Kidney capillary endothelial cell (primary cell): ENCODE measurements around the gene SCARF1.

Experiments used
- DNase-seq: peaks from one replicate; pipeline ENCODE4 v3.0.0-alpha.2; 2018; ENCODE audit warnings: low spot score

The SCARF1 gene

DNA sequence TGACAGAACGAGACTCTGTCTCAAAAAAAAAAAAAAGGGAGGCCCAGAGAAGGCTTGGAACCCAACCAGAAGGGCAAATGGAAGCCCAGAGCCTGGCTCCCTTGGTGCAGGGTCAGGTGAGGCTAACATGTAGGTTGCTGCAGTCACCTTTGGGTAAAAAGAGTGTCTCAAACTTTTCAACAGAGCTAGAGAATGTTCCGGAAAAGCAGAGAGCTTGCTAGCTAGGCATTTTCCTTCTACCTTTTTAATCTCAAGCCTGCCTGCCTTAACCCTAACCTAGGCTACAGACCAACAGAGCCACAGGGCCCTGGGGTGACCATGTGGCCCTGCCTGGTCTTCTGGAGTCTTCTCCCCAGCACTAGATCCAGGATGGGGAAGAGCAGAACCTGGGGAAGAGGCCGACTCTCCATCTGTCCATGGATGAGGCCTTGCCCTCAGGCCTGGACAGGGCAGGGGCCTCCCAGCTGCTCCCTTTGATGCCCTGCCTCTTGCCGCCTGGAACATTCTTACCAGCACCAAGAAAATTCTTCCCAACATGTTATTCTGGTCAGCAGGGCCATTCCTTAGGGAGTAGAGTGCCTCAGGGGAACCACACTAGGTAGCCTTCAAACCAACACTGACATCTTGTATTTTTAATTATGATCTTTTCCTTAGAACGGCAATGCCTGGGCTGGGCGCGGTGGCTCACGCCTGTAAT, 47.0 kb downstream of the SCARF1 start:
- DNase-seq = no peak

DNA sequence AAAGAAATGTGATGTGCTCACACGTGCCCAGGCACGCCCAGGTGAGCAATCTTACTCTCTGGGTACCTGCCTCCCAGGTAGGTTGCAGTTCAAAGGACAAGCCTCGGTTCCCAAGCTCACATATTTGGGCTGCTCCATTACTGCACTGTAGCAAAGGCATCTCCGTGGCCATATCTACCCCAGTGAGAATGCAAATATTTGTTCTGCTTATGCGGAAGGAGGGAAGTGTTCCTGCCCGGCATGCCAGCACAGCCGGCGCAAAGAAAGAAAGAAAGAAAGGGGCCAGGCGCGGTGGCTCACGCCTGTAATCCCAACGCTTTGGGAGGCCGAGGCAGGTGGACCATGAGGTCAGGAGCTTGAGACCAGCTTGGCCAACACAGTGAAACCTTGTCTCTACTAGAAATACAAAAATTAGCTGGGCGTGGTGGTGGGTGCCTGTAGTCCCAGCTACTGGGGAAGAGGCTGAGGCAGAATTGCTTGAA, 47.6 kb downstream of the SCARF1 start:
- DNase-seq = no peak

DNA sequence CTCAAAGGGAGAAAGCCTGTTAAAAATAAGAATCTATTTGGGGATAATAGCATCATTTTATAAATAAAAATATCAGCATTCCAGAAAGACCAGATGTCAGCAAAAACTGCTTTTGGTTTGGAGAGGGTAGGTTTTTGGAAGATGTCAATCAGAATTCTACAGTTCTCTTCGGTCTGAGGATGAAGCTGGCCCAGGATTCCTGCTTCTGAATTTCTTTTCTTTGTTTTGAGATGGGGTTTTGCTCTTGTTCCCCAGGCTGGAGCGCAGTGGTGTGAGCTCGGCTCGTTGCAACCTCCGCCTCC, 52.0 kb downstream of the SCARF1 start:
- DNase-seq = no peak

DNA sequence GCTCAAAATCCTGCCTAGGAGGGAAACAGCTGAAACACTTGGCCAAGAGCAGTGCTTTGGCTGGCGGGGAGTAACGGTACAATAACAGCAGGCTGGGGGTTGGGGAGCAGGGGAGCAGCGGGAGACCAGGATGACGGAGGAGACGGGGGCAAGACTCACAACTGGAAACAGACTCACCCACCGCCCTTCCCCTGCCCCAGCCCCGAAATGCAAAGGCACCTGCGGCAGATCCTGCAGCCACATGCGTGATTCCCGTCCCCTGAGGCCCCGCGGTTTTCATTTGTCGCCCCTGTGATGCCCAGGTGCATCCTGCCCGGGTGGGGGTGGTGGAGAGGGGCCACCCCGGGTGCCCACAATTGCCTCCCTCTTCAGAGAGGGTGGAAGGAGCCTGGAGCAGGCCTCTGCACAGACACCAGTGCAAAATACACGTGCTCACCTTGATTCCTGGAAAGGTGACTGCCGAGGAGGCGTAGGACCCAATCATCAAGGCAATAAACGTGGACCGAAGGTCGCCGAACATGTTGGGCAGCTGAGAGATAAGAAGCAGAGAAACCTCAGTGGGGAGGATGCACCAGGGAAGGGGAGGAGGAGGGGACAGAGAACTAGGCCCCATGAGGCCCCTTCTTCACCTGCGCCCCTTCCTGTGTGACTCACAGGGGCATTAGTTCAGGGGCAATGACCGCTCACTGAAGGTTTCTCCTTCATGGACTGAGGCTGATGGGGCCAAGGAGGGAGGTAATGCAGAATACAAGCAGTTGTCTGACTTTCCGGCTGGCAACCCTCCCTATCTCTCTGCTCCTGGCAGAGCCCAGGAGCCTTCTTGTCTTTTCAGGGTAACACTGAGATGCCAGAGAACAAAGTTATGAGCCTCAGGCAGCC, 52.5 kb downstream of the SCARF1 start:
- no peak for DNase-seq

DNA sequence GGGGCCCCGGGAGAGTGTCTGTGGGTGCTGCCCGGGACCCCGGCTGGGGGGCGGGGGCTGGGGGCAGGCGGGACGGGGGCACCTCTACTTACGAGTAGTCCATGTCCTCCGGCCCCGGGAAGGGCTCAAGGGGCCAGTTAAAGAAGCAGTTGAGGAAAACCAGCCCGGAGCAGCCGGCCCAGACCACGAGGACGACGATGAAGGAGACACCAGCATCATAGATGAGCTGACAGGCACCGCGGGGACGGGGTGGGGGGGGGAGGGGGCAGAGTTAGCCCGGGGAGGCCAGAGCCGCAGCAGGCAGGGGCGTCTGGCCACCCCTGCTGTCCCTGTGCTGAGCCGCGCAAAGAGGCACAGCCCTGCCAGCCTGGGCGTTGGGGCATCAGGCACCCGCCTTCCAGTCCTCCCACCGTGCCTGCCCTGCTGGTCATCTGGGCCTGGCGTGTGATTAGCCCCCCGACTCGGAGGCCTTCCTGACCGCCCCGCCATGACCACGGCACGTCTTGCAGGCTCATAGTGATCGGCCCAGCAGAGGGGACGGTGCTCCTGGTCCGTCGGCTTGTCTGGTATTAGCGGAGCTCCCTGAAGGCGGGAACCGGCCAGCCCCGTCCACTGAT, 54.0 kb downstream of the SCARF1 start:
- no peak for DNase-seq

DNA sequence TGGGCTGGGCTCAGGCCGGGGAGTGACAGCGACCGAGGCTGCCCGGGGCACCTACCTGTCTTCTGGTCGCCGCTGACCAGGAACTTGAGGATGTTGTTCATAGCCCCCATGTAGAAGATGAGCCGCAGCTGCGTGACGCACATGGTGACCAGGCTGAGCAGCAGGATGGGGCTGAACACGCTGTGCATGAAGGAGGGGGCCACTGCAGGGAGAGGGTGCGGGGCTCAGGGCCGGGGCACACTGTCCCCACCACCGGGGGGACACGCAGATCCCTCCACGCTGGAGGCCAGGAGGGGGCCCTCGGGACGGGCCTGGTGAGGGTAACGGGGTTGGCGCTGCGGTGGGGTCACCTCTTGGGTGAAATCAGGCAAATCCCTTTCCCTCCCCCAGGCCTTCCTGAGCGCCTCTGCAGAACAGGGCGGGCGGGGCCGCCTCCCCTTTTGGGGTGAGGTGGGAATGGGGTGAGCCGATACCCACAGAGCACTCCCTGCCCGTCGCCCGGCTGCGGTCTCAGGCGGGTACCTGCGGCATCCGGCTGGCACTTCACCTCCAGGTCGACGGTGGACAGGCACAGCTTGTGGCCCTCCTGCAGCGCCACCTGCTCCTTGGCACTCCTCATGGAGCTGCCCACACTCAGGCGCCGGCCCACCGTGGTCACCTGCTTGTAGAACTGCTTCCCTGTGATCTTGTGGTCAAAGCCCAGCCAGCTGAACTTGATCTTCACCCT, 54.6 kb downstream of the SCARF1 start:
- no peak for DNase-seq

DNA sequence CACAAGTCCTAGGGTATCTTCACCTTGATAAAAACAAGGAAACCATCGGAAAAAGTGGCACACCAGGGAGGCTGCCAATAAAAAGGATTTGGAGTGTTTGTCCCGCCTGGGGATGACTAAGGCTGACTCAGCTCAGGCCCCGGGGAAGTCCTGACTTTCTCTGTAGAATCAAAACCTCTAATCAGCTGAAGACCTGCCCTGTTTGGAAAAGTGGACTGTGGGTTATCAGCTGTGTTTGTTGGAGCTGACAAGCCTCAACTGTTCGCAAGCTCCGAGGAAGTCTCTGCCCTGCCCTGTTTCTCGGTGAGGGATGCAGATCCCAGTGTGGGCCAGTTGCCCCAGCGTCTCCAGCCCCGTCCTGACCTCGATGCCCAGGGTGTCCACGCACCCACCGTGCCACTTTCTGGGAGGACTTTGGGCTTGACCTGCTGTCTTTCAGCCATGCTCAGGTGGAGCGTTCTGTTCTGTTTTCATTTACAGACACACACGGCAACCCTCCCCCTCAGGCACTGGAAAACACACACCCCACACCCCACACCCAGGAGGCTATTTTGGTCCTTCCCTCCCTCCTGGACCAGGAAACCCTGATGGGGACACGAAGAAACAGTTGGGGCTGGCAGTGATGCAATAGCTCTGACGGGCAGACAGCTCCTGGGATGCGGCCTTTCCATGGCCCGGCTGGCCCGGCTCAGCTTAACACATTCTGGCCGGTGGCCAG, 55.3 kb downstream of the SCARF1 start:
- peak; percentile 77 for DNase-seq

DNA sequence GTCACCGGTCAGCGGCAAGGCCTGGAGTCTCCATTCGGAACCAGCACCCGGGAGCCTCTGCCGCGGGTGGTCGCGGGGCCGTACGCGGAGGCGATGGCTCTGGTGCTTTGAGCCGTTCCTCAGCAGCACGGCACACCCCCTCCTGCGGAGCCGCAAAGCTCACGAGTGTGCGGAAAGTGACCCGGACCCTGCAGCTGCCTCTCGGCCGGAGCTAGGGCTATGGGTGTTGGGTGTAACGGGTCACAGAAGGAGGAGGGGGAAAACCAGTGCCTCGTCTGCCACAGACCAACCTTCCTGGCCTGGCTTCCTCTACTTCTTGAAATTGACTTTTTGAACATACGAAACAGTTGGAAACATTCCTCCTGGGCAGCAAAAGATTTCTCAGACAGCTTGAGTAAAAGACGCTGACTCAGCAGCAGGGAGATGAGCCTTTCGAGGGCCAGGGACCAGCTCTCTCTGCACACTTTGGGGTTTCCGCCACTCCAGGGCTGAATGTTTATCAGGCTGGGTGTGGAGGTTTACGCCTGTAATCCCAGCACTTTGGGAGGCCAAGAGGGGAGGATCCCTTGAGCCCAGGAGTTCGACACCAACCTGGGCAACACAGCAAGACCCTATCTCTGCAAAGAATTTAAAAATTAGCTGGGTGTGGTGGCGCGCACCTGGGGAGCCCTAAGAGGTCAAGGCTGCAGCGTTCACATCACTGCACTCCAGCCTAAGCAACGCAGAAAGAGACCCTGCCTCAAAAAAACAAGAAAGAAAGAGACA, 56.5 kb downstream of the SCARF1 start:
- DNase-seq = no peak

DNA sequence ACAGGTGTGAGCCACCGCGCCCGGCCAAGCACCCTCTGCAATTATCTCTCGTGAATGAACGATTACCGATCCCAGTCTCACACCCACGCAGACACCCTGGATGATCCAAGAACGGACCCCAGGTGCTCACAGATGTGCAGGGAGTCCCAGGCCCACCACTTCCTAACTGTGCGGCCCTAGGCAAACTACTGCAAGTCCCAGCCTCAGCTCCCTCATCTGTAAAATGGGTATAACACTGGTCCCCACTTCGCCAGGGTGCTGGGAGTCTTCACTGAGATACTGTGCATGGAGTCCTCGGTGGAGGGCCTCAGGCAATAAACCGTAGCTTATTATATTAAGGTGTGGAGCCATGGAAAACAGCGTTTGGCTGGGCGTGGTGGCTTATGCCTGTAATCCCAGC, 61.4 kb downstream of the SCARF1 start:
- no peak for DNase-seq
